Measurements from ENCODE around the gene B4GALT4.
A peak's percentile ranks its signal among the peaks of the same experiment; 100 is the strongest.

B4GALT4 gene

GRCh38 chr3:119240101-119240590 lies 532 bp downstream of the B4GALT4 start:
- ChIA-PET POLR2A (interaction anchor here (0.9 to 1.5 kb wide), 4 partner anchors 10 to 259 kb away, joined by 3 to 4 read pairs (median 4); partner anchors contain the start of genes ARHGAP31 and TIMMDC1), CTCF (interaction anchor here (1.3 to 1.7 kb wide), 3 partner anchors 113 to 355 kb away, joined by 3 to 7 read pairs (median 6); no protein-coding TSS in a partner anchor)
- TF ChIP-seq FOXA1 (IDR thresholded peaks at IDR 0.05) (no peak), NFRKB (IDR thresholded peaks at IDR 0.05) (no peak), SP1 (IDR thresholded peaks at IDR 0.05) (no peak), L3MBTL2 (conservative IDR thresholded peaks at IDR 0.05) (no peak), CTBP1 (IDR thresholded peaks at IDR 0.05; ENCODE audit: borderline replicate concordance) (no peak), LEF1 (IDR thresholded peaks at IDR 0.05; ENCODE audit: borderline replicate concordance) (no peak), TARDBP (IDR thresholded peaks at IDR 0.05) (no peak), FOXK2 (IDR thresholded peaks at IDR 0.05) (no peak), ZNF384 (IDR thresholded peaks at IDR 0.05) (no peak)
- peak; percentile 25 for DNase-seq (ENCODE audit: extremely low spot score)

- TF ChIP-seq FOXK2 (IDR thresholded peaks at IDR 0.05) (no peak), PKNOX1 (IDR thresholded peaks at IDR 0.05) (no peak), TARDBP (IDR thresholded peaks at IDR 0.05) (no peak), FOXA1 (IDR thresholded peaks at IDR 0.05) (no peak), SP1 (IDR thresholded peaks at IDR 0.05) (no peak), BHLHE40 (IDR thresholded peaks at IDR 0.05; ENCODE audit: borderline replicate concordance) (no peak), FOXM1 (IDR thresholded peaks at IDR 0.05; ENCODE audit: borderline replicate concordance) (no peak), LEF1 (IDR thresholded peaks at IDR 0.05; ENCODE audit: borderline replicate concordance) (no peak), L3MBTL2 (conservative IDR thresholded peaks at IDR 0.05) (no peak), CTBP1 (IDR thresholded peaks at IDR 0.05; ENCODE audit: borderline replicate concordance) (no peak)
- POLR2A ChIA-PET: interaction anchor here (0.6 kb wide), 1 partner anchor 856 kb away, joined by 3 read pairs; no protein-coding TSS in a partner anchor
- CTCF ChIA-PET: no interaction called here
- no peak for DNase-seq (ENCODE audit: extremely low spot score)
Observed at GRCh38 chr3:119239206-119239820, 1.4 kb downstream of the B4GALT4 start.

GRCh38 chr3:119238363-119238762 lies 2.3 kb downstream of the B4GALT4 start:
- ChIA-PET CTCF (no interaction called here), POLR2A (no interaction called here)

GRCh38 chr3:119237299-119237698 lies 3.4 kb downstream of the B4GALT4 start:
- no peak for DNase-seq (ENCODE audit: extremely low spot score)
- ChIA-PET POLR2A (no interaction called here), CTCF (interaction anchor here (0.6 kb wide), 1 partner anchor 113 kb away, joined by 5 read pairs; no protein-coding TSS in a partner anchor)
- TF ChIP-seq FOXM1 (IDR thresholded peaks at IDR 0.05; ENCODE audit: borderline replicate concordance) (no peak), PKNOX1 (IDR thresholded peaks at IDR 0.05) (no peak), FOXA1 (IDR thresholded peaks at IDR 0.05) (no peak), HDGF (IDR thresholded peaks at IDR 0.05; ENCODE audit: borderline replicate concordance) (no peak), ARNT (IDR thresholded peaks at IDR 0.05) (no peak), TARDBP (IDR thresholded peaks at IDR 0.05) (no peak), LEF1 (IDR thresholded peaks at IDR 0.05; ENCODE audit: borderline replicate concordance) (no peak), BHLHE40 (IDR thresholded peaks at IDR 0.05; ENCODE audit: borderline replicate concordance) (no peak), L3MBTL2 (conservative IDR thresholded peaks at IDR 0.05) (no peak), CTBP1 (IDR thresholded peaks at IDR 0.05; ENCODE audit: borderline replicate concordance) (no peak), SUZ12 (IDR thresholded peaks at IDR 0.05) (no peak), FOXK2 (IDR thresholded peaks at IDR 0.05) (no peak), ELF4 (IDR thresholded peaks at IDR 0.05) (no peak), SP1 (IDR thresholded peaks at IDR 0.05) (no peak), ZNF384 (IDR thresholded peaks at IDR 0.05) (no peak)

More at GRCh38 chr3:119238363-119238762, 2.3 kb downstream of the B4GALT4 start:
- no peak for TF ChIP-seq ARNT (IDR thresholded peaks at IDR 0.05)
- TF ChIP-seq SUZ12 (IDR thresholded peaks at IDR 0.05): no peak
- TF ChIP-seq HDGF (IDR thresholded peaks at IDR 0.05; ENCODE audit: borderline replicate concordance): no peak
- TF ChIP-seq TARDBP (IDR thresholded peaks at IDR 0.05): no peak
- no peak for TF ChIP-seq FOXM1 (IDR thresholded peaks at IDR 0.05; ENCODE audit: borderline replicate concordance)
- no peak for TF ChIP-seq NFRKB (IDR thresholded peaks at IDR 0.05)
- no peak for TF ChIP-seq PKNOX1 (IDR thresholded peaks at IDR 0.05)
- TF ChIP-seq CTBP1 (IDR thresholded peaks at IDR 0.05; ENCODE audit: borderline replicate concordance): no peak
- TF ChIP-seq FOXK2 (IDR thresholded peaks at IDR 0.05): no peak
- TF ChIP-seq BHLHE40 (IDR thresholded peaks at IDR 0.05; ENCODE audit: borderline replicate concordance): no peak
- TF ChIP-seq L3MBTL2 (conservative IDR thresholded peaks at IDR 0.05): no peak
- no peak for TF ChIP-seq ZNF384 (IDR thresholded peaks at IDR 0.05)
- no peak for TF ChIP-seq ELF4 (IDR thresholded peaks at IDR 0.05)
- TF ChIP-seq LEF1 (IDR thresholded peaks at IDR 0.05; ENCODE audit: borderline replicate concordance): no peak
- no peak for TF ChIP-seq SP1 (IDR thresholded peaks at IDR 0.05)
- no peak for TF ChIP-seq FOXA1 (IDR thresholded peaks at IDR 0.05)
- no peak for DNase-seq (ENCODE audit: extremely low spot score)

GRCh38 chr3:119236756-119237155 lies 3.9 kb downstream of the B4GALT4 start:
- no peak for DNase-seq (ENCODE audit: extremely low spot score)
- TF ChIP-seq SUZ12 (IDR thresholded peaks at IDR 0.05) (no peak), FOXM1 (IDR thresholded peaks at IDR 0.05; ENCODE audit: borderline replicate concordance) (no peak), FOXA1 (IDR thresholded peaks at IDR 0.05) (no peak), HDGF (IDR thresholded peaks at IDR 0.05; ENCODE audit: borderline replicate concordance) (no peak), BHLHE40 (IDR thresholded peaks at IDR 0.05; ENCODE audit: borderline replicate concordance) (no peak), ZNF384 (IDR thresholded peaks at IDR 0.05) (no peak), ELF4 (IDR thresholded peaks at IDR 0.05) (no peak), L3MBTL2 (conservative IDR thresholded peaks at IDR 0.05) (no peak), NFRKB (IDR thresholded peaks at IDR 0.05) (no peak), SP1 (IDR thresholded peaks at IDR 0.05) (no peak), LEF1 (IDR thresholded peaks at IDR 0.05; ENCODE audit: borderline replicate concordance) (no peak), ARNT (IDR thresholded peaks at IDR 0.05) (no peak), TARDBP (IDR thresholded peaks at IDR 0.05) (no peak)
- ChIA-PET POLR2A (no interaction called here), CTCF (no interaction called here)

All from HEK293T (cell line).